Progenitor cell of endocrine pancreas (in vitro differentiated cells): ENCODE data around the gene TMEM235. TPM values are rescaled to one million over a fixed set of nuclear protein-coding genes. Genes with fewer than 3 reads are reported as not detected.
A peak's percentile ranks its signal among the peaks of the same experiment; 100 is the strongest.

ENCODE experiments used
- DNase-seq: peaks from one replicate; pipeline ENCODE4 v3.0.0; 2021; ENCODE audit warnings: low spot score; ENCODE audit not compliant: unreplicated experiment
- H3K27ac Mint-ChIP-seq: 2 replicates; pipeline ENCODE4 v1.8.0; 2021; ENCODE audit warnings: mild to moderate bottlenecking, moderate library complexity, mixed read lengths
- H3K27me3 Mint-ChIP-seq: 2 replicates; pipeline ENCODE4 v1.8.0; 2021; ENCODE audit warnings: mixed read lengths
- H3K36me3 Mint-ChIP-seq: 2 replicates; pipeline ENCODE4 v1.8.0; 2022; ENCODE audit warnings: mixed read lengths; ENCODE audit not compliant: insufficient read depth
- H3K4me1 Mint-ChIP-seq: 2 replicates; pipeline ENCODE4 v1.8.0; 2021; ENCODE audit warnings: low read depth, mixed read lengths
- H3K4me3 Mint-ChIP-seq: 2 replicates; pipeline ENCODE4 v1.8.0; 2021; ENCODE audit warnings: low read depth, mild to moderate bottlenecking, moderate library complexity, mixed read lengths
- H3K9me3 Mint-ChIP-seq: 2 replicates; pipeline ENCODE4 v1.8.0; 2021; ENCODE audit warnings: low read depth, mixed read lengths
- total RNA-seq: library from RNA; stranded (reverse); gene quantifications from 2 replicates; pipeline ENCODE4 v1.2.1, GENCODE V29; 2021
- TF ChIP-seq, protein P1 (sequence below): fragments of 200-600 bp; sonication (generic); IDR thresholded peaks from one replicate; pipeline ENCODE4 v1.5.0; 2021; ENCODE audit warnings: antibody characterized with exemption, mild to moderate bottlenecking; ENCODE audit not compliant: unreplicated experiment

Gene TMEM235
- total RNA-seq, 1 donor from 2014 or later: not detected

DNA sequence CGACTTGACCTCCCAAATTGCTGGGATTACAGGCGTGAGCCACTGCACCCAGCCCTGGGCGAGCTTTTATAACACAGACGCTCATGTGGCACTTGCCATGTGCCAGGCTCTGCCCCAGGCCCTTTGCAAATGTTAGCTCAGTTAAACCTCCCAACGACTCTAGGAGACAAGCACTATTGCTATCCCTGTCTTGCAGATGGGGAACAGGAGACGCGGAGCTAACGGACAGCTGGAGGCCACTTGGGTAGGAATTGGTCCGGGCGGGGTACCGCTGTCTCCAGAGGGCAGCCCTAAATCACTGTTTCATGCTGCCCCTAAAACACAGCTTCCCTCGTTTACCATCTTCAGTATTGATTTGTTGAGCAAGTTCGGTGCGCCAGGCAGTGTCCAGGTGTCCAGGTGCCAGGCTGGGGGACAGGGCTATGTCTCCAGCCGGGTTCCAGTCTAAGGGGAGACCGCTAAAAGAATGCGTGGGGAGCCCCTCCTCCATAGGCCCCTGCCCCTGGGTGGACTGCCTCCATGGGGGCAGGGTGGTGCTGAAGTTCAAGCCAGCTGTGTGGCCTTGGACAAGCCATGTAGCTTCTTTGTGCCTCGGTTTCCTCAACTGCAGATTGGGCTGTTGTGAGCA is 23.7 kb downstream of the TMEM235 start:
- Mint-ChIP-seq H3K4me3 (no peak overlapping the region), H3K9me3 (no peaks in the 10 kb centered on the region), H3K4me1 (peaks cover 25% of the 10 kb centered on the region), H3K36me3 (no peaks in the 10 kb centered on the region), H3K27me3 (no peaks in the 10 kb centered on the region), H3K27ac (no peak overlapping the region)
- DNase-seq: no peak
- TF ChIP-seq, protein P1, sequence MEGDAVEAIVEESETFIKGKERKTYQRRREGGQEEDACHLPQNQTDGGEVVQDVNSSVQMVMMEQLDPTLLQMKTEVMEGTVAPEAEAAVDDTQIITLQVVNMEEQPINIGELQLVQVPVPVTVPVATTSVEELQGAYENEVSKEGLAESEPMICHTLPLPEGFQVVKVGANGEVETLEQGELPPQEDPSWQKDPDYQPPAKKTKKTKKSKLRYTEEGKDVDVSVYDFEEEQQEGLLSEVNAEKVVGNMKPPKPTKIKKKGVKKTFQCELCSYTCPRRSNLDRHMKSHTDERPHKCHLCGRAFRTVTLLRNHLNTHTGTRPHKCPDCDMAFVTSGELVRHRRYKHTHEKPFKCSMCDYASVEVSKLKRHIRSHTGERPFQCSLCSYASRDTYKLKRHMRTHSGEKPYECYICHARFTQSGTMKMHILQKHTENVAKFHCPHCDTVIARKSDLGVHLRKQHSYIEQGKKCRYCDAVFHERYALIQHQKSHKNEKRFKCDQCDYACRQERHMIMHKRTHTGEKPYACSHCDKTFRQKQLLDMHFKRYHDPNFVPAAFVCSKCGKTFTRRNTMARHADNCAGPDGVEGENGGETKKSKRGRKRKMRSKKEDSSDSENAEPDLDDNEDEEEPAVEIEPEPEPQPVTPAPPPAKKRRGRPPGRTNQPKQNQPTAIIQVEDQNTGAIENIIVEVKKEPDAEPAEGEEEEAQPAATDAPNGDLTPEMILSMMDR: no peak

DNA sequence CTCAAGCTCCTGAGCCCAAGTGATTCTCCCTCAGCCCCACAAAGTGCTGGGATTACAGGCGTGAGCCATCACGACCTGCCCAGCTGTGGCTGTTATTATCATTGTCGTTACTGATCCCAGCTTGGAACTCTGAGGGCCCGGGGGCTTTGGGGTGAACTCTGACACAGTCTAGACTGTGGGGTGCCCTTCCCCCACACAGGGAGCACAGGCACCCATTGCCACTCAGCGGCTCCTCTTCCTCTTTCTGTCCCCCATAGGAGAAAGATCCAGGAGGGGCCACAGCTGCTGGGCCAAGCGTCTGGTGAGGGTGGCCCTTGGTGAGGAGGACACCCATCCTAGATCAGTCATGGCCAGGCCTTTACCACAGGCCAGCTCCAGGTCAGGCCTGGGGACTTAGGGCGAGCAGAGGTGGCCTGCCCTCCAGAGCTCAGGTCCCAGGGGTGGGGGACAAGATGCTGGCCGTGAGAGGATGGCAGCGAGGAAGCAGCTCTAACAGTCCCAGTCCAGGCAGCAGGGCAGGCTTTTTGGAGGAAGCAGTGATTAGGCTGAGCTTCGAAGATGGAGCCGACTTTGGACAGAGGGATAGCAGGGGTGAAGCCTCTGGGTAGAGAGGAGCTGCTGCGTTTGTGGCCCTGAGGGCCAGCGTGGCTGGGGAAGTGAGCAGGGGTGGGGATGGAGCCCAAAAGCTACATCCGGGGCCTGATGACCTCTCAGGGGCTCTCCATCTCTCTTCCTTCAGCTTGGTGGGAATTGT is 24.7 kb downstream of the TMEM235 start:
- Mint-ChIP-seq H3K27ac (peak overlapping the region; percentile 33), H3K4me3 (peak overlapping the region; percentile 21), H3K27me3 (no peaks in the 10 kb centered on the region), H3K36me3 (no peaks in the 10 kb centered on the region), H3K4me1 (peaks cover 27% of the 10 kb centered on the region), H3K9me3 (no peaks in the 10 kb centered on the region)
- TF ChIP-seq, protein P1: no peak
- DNase-seq: no peak

DNA sequence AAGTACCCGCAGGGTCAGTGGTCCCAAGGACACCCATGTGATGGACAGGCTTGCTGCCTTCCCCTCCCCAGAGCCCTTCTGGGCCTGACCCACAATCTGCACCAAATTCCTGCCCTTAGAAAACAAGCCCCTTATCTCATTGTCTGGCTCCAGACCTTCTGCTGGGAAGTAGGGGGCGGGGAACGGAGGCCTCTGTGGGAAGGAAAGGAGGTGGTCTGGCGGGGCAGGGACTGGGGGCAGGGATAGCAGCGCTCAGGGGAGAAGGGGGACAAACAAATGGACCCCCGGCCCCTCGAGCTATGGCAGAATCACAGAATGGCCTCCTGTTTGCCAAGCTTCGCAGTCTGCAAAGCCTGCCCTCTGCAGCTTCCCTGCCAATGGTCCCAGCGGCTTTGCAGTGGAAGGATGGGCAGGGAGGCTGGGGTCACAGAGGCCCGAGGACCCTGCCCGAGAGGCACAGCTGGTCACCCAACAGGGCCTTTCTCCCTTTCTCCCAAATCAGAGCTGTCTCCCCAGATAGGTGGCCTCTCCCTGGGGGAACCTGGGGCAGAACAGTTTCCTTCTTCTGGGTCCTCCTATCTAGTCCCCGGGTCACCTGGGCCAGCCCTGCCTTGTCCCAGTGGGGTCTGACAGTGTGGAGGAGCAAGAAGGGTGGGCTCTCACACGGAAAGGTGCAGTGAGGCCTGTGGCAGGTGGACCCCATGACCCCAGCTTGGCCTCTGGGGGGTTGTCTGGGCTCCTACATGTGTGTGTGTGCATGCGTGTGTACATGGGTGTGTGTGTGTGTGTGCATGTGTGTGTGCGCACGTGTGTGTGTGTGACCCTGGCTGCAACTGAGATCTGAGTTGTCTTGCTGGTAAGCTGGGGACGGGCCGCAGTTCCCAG is 25.5 kb downstream of the TMEM235 start:
- Mint-ChIP-seq H3K27me3 (no peaks in the 10 kb centered on the region), H3K4me1 (peaks cover 27% of the 10 kb centered on the region), H3K27ac (no peak overlapping the region), H3K4me3 (no peak overlapping the region), H3K36me3 (no peaks in the 10 kb centered on the region), H3K9me3 (no peaks in the 10 kb centered on the region)
- TF ChIP-seq, protein P1: no peak
- DNase-seq: no peak

DNA sequence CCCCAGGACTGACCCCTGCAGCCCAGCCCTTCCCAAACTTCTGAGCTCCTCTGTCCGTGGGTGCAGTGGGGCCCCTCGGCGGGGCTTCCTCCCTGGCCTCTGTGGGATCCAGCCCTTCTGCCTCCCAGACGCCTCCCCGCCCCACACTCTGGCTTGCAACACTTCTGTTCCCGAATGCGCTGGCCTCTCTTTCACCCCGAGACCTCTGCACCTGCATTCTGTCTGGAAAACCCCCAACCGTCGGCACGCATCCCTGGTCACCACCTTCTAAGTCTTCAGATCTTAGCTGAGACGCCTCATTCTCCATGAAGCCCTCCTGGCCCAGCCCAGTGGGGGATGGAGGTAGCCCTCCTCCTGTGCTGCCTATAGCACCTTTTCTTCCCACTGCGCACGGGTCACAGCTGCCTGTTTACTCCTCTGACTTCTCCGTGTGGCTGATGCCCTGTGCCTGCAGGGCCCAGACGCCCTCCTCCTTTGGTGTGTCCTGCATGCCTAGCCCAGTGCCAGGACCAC is 26.4 kb downstream of the TMEM235 start:
- no peaks in the 10 kb centered on the region for H3K36me3 Mint-ChIP-seq
- TF ChIP-seq, protein P1: no peak
- no peak for DNase-seq
- no peaks in the 10 kb centered on the region for H3K9me3 Mint-ChIP-seq
- H3K4me1 Mint-ChIP-seq: peaks cover 25% of the 10 kb centered on the region
- no peak overlapping the region for H3K4me3 Mint-ChIP-seq
- no peaks in the 10 kb centered on the region for H3K27me3 Mint-ChIP-seq
- peak overlapping the region; percentile 43 for H3K27ac Mint-ChIP-seq
